Mesenchymal stem cell (in vitro differentiated cells and primary cell): ENCODE measurements around the gene TMEM8B.

Source experiments
- DNase-seq: peaks from one replicate; pipeline ENCODE4 v3.0.0-alpha.2; 2013
- H2AFZ ChIP-seq: one replicate; pipeline ENCODE4 v1.6.1; 2013; ENCODE audit warnings: low read depth, mild to moderate bottlenecking, control low read depth, inconsistent platforms, low read length, moderate library complexity
- H2AK5ac ChIP-seq: 2 replicates; pipeline ENCODE4 v1.6.1; 2013; ENCODE audit warnings: low read length, moderate library complexity, mild to moderate bottlenecking, inconsistent platforms; ENCODE audit not compliant: severe bottlenecking
- H2BK120ac ChIP-seq: one replicate; pipeline ENCODE4 v1.6.1; 2013; ENCODE audit warnings: low read depth, mild to moderate bottlenecking, inconsistent platforms, low read length, moderate library complexity
- H2BK12ac ChIP-seq, 2 experiments: one replicate each; pipeline ENCODE4 v1.6.1; 2013; ENCODE audit warnings: inconsistent platforms in 2 of 2, low read length in 2 of 2, mild to moderate bottlenecking in 2 of 2, moderate library complexity in 2 of 2, control low read depth in 1 of 2
- H2BK15ac ChIP-seq: one replicate; pipeline ENCODE4 v1.6.1; 2013; ENCODE audit warnings: mild to moderate bottlenecking, low read depth, inconsistent platforms; ENCODE audit not compliant: poor library complexity, severe bottlenecking
- H2BK5ac ChIP-seq: 2 replicates; pipeline ENCODE4 v1.6.1; 2013; ENCODE audit warnings: low read depth, mild to moderate bottlenecking, low read length, control low read depth, inconsistent platforms; ENCODE audit not compliant: poor library complexity, severe bottlenecking
- H3K14ac ChIP-seq, 2 experiments: one replicate each; pipeline ENCODE4 v1.6.1; 2013; ENCODE audit warnings: inconsistent platforms in 2 of 2, low read length in 2 of 2, control low read depth in 1 of 2, mild to moderate bottlenecking in 1 of 2, moderate library complexity in 1 of 2
- H3K18ac ChIP-seq, 2 experiments: one replicate each; pipeline ENCODE4 v1.6.1; 2013; ENCODE audit warnings: inconsistent platforms in 2 of 2, low read length in 2 of 2, control low read depth in 1 of 2, low read depth in 1 of 2, mild to moderate bottlenecking in 1 of 2
- H3K23ac ChIP-seq, 2 experiments: one replicate each; pipeline ENCODE4 v1.6.1; 2013; ENCODE audit warnings: inconsistent platforms in 2 of 2, low read length in 2 of 2, mild to moderate bottlenecking in 2 of 2, moderate library complexity in 2 of 2, control low read depth in 1 of 2
- H3K27ac ChIP-seq: 2 replicates; pipeline ENCODE4 v1.5.1; 2013; ENCODE audit warnings: mild to moderate bottlenecking, moderate library complexity, low read length, control low read depth, inconsistent platforms; ENCODE audit not compliant: poor library complexity, severe bottlenecking
- H3K27me3 ChIP-seq, 2 experiments: 2 replicates each; pipeline versions ENCODE4 v1.6.1 to v1.7.0; 2013; ENCODE audit warnings: low read length in 2 of 2, mild to moderate bottlenecking in 2 of 2, moderate library complexity in 2 of 2, control low read depth in 1 of 2, inconsistent platforms in 1 of 2; ENCODE audit not compliant: control insufficient read depth in 1 of 2, insufficient read depth in 1 of 2
- H3K36me3 ChIP-seq, 2 experiments: 2 replicates each; pipeline versions ENCODE4 v1.6.1 to v1.7.0; 2013; ENCODE audit warnings: low read length in 2 of 2, control low read depth in 1 of 2, inconsistent platforms in 1 of 2, low read depth in 1 of 2, mild to moderate bottlenecking in 1 of 2; ENCODE audit not compliant: insufficient read depth in 2 of 2, control insufficient read depth in 1 of 2
- H3K4ac ChIP-seq, 2 experiments: one replicate each; pipeline ENCODE4 v1.6.1; 2013; ENCODE audit warnings: inconsistent platforms in 2 of 2, low read length in 2 of 2, mild to moderate bottlenecking in 2 of 2, moderate library complexity in 2 of 2, control low read depth in 1 of 2, low read depth in 1 of 2
- H3K4me1 ChIP-seq: 2 replicates; pipeline ENCODE4 v1.6.1; 2013; ENCODE audit warnings: low read depth, low read length, control low read depth; ENCODE audit not compliant: control insufficient read depth, insufficient read depth
- H3K4me2 ChIP-seq: 2 replicates; pipeline ENCODE4 v1.6.1; 2013; ENCODE audit warnings: low read length, mild to moderate bottlenecking, inconsistent platforms; ENCODE audit not compliant: poor library complexity, severe bottlenecking
- H3K4me3 ChIP-seq, 2 experiments: 2 replicates each; pipeline versions ENCODE4 v1.5.1 to v1.7.0; 2013; ENCODE audit warnings: low read length in 2 of 2, mild to moderate bottlenecking in 2 of 2, control low read depth in 1 of 2, low read depth in 1 of 2; ENCODE audit not compliant: insufficient read depth in 1 of 2
- H3K79me1 ChIP-seq: replicated peaks from 2 replicates; pipeline ENCODE4 v1.6.1; 2013; ENCODE audit warnings: mild to moderate bottlenecking, control low read depth, low read length, inconsistent platforms; ENCODE audit not compliant: poor library complexity, severe bottlenecking
- H3K9ac ChIP-seq: 2 replicates; pipeline ENCODE4 v1.7.0; 2013; ENCODE audit warnings: mild to moderate bottlenecking, low read length, moderate library complexity
- H3K9me3 ChIP-seq: 2 replicates; pipeline ENCODE4 v1.7.0; 2013; ENCODE audit warnings: mild to moderate bottlenecking, low read length; ENCODE audit not compliant: control insufficient read depth
- H4K8ac ChIP-seq: one replicate; pipeline ENCODE4 v1.6.1; 2013; ENCODE audit warnings: inconsistent platforms, mild to moderate bottlenecking, low read length, moderate library complexity
- H4K91ac ChIP-seq: one replicate; pipeline ENCODE4 v1.6.1; 2013; ENCODE audit warnings: mild to moderate bottlenecking, low read length, inconsistent platforms
- WGBS: methylation state at CpG from one replicate; pipeline ENCODE4 v1.1.7; 2013; ENCODE audit warnings: mixed read lengths; 5-methylcytosine and 5-hydroxymethylcytosine counted together

The TMEM8B gene

DNA sequence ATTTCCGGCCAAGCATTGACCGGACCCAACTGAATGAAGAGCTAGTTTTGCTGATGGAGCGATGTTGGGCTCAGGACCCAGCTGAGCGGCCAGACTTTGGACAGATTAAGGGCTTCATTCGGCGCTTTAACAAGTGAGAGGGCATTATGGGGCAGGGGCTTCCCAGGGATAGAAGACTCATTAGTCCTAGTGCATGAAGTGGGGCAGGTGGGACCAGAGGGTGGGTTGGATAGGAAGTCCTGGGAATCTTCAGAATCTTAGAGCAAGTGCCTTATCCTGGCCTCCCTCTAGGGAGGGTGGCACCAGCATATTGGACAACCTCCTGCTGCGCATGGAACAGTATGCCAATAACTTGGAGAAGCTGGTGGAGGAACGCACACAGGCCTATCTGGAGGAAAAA lies 22.9 kb upstream of the TMEM8B start:
- Histone ChIP-seq H3K4me1 (no peaks in the 10 kb centered on the region), H2BK5ac (no peak overlapping the region), H3K4ac (no peak overlapping the region), H3K36me3 (peaks cover 53 to 83% of the 10 kb centered on the region in 2 experiments), H3K23ac (no peak overlapping the region), H4K8ac (no peak overlapping the region), H4K91ac (no peak overlapping the region), H3K14ac (no peak overlapping the region), H3K4me2 (no peak overlapping the region), H3K9ac (no peak overlapping the region), H2BK12ac (no peak overlapping the region), H3K79me1 (no peaks in the 10 kb centered on the region), H3K9me3 (no peaks in the 10 kb centered on the region), H2AK5ac (no peak overlapping the region), H2AFZ (no peak overlapping the region), H3K27me3 (no peaks in the 10 kb centered on the region), H2BK15ac (no peak overlapping the region), H3K18ac (no peak overlapping the region), H3K4me3 (no peak overlapping the region), H2BK120ac (no peak overlapping the region), H3K27ac (no peak overlapping the region)
- no peak for DNase-seq
- 99% methylated on average over 8 of the region's 8 CpGs for WGBS

DNA sequence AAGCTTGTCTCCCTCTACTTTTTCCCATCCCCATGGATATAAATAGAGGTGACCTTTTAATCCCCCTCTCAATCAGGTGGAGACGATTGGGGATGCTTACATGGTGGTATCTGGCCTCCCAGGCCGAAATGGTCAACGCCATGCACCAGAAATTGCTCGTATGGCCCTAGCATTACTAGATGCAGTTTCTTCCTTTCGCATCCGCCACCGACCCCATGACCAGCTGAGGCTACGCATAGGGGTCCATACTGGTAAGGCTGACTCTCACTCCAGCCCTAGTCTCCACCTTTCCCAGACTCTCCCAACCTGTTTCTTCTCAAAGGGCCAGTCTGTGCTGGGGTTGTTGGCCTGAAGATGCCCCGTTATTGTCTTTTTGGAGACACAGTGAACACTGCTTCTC lies 20.6 kb upstream of the TMEM8B start:
- Histone ChIP-seq H2BK5ac (no peak overlapping the region), H3K14ac (no peak overlapping the region), H3K18ac (no peak overlapping the region), H4K8ac (no peak overlapping the region), H3K4ac (no peak overlapping the region), H2BK12ac (no peak overlapping the region), H2AFZ (no peak overlapping the region), H3K27me3 (no peaks in the 10 kb centered on the region), H3K36me3 (peaks cover 44 to 62% of the 10 kb centered on the region in 2 experiments), H2AK5ac (no peak overlapping the region), H3K79me1 (peaks cover 4% of the 10 kb centered on the region), H3K23ac (no peak overlapping the region), H3K9ac (no peak overlapping the region), H4K91ac (no peak overlapping the region), H3K4me2 (no peak overlapping the region), H3K9me3 (no peaks in the 10 kb centered on the region), H2BK15ac (no peak overlapping the region), H3K27ac (no peak overlapping the region), H3K4me1 (peaks cover 10% of the 10 kb centered on the region), H2BK120ac (no peak overlapping the region), H3K4me3 (no peak overlapping the region)
- 92% methylated on average over 9 of the region's 9 CpGs for WGBS
- no peak for DNase-seq

DNA sequence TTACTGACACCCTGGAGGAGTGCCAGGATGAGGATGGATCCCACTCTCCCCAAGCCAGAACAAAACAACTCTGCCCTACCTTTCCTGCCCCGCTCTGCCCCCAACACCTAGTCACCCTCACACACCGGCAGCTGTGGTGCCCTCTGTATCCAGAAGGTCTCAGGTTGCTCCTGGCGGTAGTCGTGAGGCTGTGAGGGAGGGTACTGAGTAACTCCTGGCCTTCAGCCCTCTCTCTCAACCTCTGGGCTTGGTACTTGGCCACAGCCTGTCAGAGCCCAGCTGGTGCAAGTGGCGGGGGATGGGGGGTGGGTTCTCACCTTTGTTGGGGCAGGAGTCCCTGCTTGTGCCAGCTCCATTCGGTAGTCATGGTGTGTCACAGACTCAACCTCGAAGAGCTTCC lies 18.9 kb upstream of the TMEM8B start:
- Histone ChIP-seq H3K18ac (no peak overlapping the region), H3K27me3 (no peaks in the 10 kb centered on the region), H2BK5ac (no peak overlapping the region), H3K9ac (no peak overlapping the region), H3K4me3 (no peak overlapping the region), H4K8ac (no peak overlapping the region), H3K9me3 (no peaks in the 10 kb centered on the region), H2AFZ (no peak overlapping the region), H3K36me3 (peaks cover 44 to 50% of the 10 kb centered on the region in 2 experiments), H3K4me2 (no peak overlapping the region), H2BK12ac (no peak overlapping the region), H4K91ac (no peak overlapping the region), H3K23ac (no peak overlapping the region), H3K14ac (no peak overlapping the region), H3K79me1 (peaks cover 9% of the 10 kb centered on the region), H2BK120ac (no peak overlapping the region), H2AK5ac (no peak overlapping the region), H3K27ac (no peak overlapping the region), H3K4ac (no peak overlapping the region), H3K4me1 (peaks cover 13% of the 10 kb centered on the region), H2BK15ac (no peak overlapping the region)
- no peak for DNase-seq
- 88% methylated on average over 2 of the region's 7 CpGs for WGBS

- Histone ChIP-seq H3K27ac (no peak overlapping the region), H3K18ac (no peak overlapping the region), H3K79me1 (peaks cover 9% of the 10 kb centered on the region), H3K27me3 (no peaks in the 10 kb centered on the region), H3K23ac (no peak overlapping the region), H3K4me2 (peak overlapping the region; percentile 75), H4K91ac (no peak overlapping the region), H3K36me3 (peaks cover 31 to 36% of the 10 kb centered on the region in 2 experiments), H2BK15ac (no peak overlapping the region), H3K14ac (no peak overlapping the region), H2BK120ac (no peak overlapping the region), H3K9ac (peak overlapping the region; percentile 85), H2AK5ac (no peak overlapping the region), H3K4ac (no peak overlapping the region), H3K9me3 (no peaks in the 10 kb centered on the region), H4K8ac (no peak overlapping the region), H2BK12ac (no peak overlapping the region), H3K4me1 (peaks cover 13% of the 10 kb centered on the region), H2AFZ (peak overlapping the region; percentile 44), H3K4me3 (peak overlapping the region; percentile 53 to 81), H2BK5ac (no peak overlapping the region)
- 35% methylated on average over 12 of the region's 12 CpGs for WGBS
- DNase-seq = no peak
Measured at GRCh38 chr9:35811381-35812024, 17.5 kb upstream of the TMEM8B start.
